Measurements from ENCODE around the gene KIF5A.
"Not testable (repeated sequence)": the region's sequence is repeated elsewhere in the genome, so short reads cannot be mapped to it uniquely, and the experiment has no call there.

Gene KIF5A

DNA sequence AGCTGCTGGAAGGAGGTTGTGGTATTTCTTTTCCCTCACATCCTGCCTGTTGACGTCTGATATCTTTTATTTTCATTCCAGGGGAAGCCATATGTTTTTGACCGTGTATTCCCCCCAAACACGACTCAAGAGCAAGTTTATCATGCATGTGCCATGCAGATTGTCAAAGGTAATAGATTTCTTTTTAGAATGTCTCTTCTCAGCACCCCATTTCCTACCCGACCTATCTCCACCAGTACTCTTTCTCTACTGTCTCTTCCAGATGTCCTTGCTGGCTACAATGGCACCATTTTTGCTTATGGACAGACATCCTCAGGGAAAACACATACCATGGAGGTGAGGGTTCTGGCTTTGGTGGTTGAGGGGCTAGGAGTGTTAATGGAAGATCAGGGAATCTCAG is 13.5 kb downstream of the KIF5A start:
- ATAC-seq (ENCODE audit: low read depth) (no peak), DNase-seq (ENCODE audit: low spot score) (no peak)
- Histone ChIP-seq H3K27ac (ENCODE audit: poor library complexity, severe bottlenecking) (no peak overlapping the region), H3K9me3 (ENCODE audit: severe bottlenecking) (no peaks in the 10 kb centered on the region), H3K4me3 (ENCODE audit: severe bottlenecking) (no peak overlapping the region), H3K27me3 (ENCODE audit: insufficient read depth, poor library complexity, severe bottlenecking) (no peaks in the 10 kb centered on the region), H3K4me1 (ENCODE audit: insufficient read depth, poor library complexity, severe bottlenecking) (no peaks in the 10 kb centered on the region), H3K36me3 (ENCODE audit: low read depth) (no peaks in the 10 kb centered on the region)
- TF ChIP-seq, protein P1, sequence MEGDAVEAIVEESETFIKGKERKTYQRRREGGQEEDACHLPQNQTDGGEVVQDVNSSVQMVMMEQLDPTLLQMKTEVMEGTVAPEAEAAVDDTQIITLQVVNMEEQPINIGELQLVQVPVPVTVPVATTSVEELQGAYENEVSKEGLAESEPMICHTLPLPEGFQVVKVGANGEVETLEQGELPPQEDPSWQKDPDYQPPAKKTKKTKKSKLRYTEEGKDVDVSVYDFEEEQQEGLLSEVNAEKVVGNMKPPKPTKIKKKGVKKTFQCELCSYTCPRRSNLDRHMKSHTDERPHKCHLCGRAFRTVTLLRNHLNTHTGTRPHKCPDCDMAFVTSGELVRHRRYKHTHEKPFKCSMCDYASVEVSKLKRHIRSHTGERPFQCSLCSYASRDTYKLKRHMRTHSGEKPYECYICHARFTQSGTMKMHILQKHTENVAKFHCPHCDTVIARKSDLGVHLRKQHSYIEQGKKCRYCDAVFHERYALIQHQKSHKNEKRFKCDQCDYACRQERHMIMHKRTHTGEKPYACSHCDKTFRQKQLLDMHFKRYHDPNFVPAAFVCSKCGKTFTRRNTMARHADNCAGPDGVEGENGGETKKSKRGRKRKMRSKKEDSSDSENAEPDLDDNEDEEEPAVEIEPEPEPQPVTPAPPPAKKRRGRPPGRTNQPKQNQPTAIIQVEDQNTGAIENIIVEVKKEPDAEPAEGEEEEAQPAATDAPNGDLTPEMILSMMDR (IDR thresholded peaks at IDR 0.05; ENCODE audit: poor library complexity, severe bottlenecking) = no peak

GRCh38 chr12:57564178-57564740 is 14.4 kb downstream of the KIF5A start:
- ATAC-seq (ENCODE audit: low read depth) (no peak), DNase-seq (ENCODE audit: low spot score) (no peak)
- TF ChIP-seq, protein P1 (IDR thresholded peaks at IDR 0.05; ENCODE audit: poor library complexity, severe bottlenecking) = no peak
- Histone ChIP-seq H3K36me3 (ENCODE audit: low read depth) (no peaks in the 10 kb centered on the region), H3K4me3 (ENCODE audit: severe bottlenecking) (no peak overlapping the region), H3K9me3 (ENCODE audit: severe bottlenecking) (no peaks in the 10 kb centered on the region), H3K27me3 (ENCODE audit: insufficient read depth, poor library complexity, severe bottlenecking) (no peaks in the 10 kb centered on the region), H3K4me1 (ENCODE audit: insufficient read depth, poor library complexity, severe bottlenecking) (no peaks in the 10 kb centered on the region), H3K27ac (ENCODE audit: poor library complexity, severe bottlenecking) (no peak overlapping the region)

DNA sequence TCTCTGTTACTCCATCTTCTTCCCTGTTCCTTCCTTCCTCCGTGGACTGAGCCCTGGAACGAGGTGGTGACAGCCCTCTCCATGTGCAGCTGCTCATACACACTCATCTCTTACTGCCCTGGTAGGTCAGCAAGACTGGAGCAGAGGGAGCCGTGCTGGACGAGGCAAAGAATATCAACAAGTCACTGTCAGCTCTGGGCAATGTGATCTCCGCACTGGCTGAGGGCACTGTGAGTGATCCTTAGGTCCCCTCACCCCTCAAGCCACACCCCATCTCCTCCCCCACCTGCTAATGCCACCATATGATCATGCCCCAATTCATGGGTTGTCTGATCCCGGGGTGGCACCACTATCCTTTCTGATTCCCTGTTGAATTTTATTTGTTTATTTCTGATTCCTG is 19.0 kb downstream of the KIF5A start:
- ATAC-seq (ENCODE audit: low read depth) (no peak), DNase-seq (ENCODE audit: low spot score) (no peak)
- Histone ChIP-seq H3K36me3 (ENCODE audit: low read depth) (no peaks in the 10 kb centered on the region), H3K27me3 (ENCODE audit: insufficient read depth, poor library complexity, severe bottlenecking) (no peaks in the 10 kb centered on the region), H3K4me1 (ENCODE audit: insufficient read depth, poor library complexity, severe bottlenecking) (no peaks in the 10 kb centered on the region), H3K27ac (ENCODE audit: poor library complexity, severe bottlenecking) (no peak overlapping the region), H3K9me3 (ENCODE audit: severe bottlenecking) (no peaks in the 10 kb centered on the region), H3K4me3 (ENCODE audit: severe bottlenecking) (no peak overlapping the region)
- TF ChIP-seq, protein P1 (IDR thresholded peaks at IDR 0.05; ENCODE audit: poor library complexity, severe bottlenecking) = no peak

DNA sequence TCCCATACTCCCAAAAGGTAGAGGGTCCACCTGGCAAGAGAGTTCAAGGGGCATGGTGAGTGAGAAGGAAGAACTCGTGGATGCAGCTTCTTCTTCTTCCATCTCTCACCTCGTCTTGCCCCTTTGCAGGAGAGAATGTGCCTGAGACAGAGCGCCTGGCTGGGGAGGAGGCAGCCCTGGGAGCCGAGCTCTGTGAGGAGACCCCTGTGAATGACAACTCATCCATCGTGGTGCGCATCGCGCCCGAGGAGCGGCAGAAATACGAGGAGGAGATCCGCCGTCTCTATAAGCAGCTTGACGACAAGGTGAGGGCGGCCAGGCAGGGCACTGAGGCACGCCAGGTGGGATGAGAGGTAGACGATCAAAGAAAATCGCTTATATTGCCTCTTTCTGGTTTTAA is 20.0 kb downstream of the KIF5A start:
- TF ChIP-seq, protein P1 (IDR thresholded peaks at IDR 0.05; ENCODE audit: poor library complexity, severe bottlenecking) = no peak
- no peaks in the 10 kb centered on the region for H3K9me3 ChIP-seq (ENCODE audit: severe bottlenecking)
- H3K4me3 ChIP-seq (ENCODE audit: severe bottlenecking) = no peak overlapping the region
- H3K27me3 ChIP-seq (ENCODE audit: insufficient read depth, poor library complexity, severe bottlenecking) = no peaks in the 10 kb centered on the region
- H3K36me3 ChIP-seq (ENCODE audit: low read depth) = no peaks in the 10 kb centered on the region
- DNase-seq (ENCODE audit: low spot score) (no peak), ATAC-seq (ENCODE audit: low read depth) (no peak)
- H3K27ac ChIP-seq (ENCODE audit: poor library complexity, severe bottlenecking) = no peak overlapping the region
- no peaks in the 10 kb centered on the region for H3K4me1 ChIP-seq (ENCODE audit: insufficient read depth, poor library complexity, severe bottlenecking)

GRCh38 chr12:57570438-57570837 is 20.6 kb downstream of the KIF5A start:
- H3K36me3 ChIP-seq (ENCODE audit: low read depth); H3K9me3 ChIP-seq (ENCODE audit: severe bottlenecking); H3K27me3 ChIP-seq (ENCODE audit: insufficient read depth, poor library complexity, severe bottlenecking); DNase-seq (ENCODE audit: low spot score); H3K4me1 ChIP-seq (ENCODE audit: insufficient read depth, poor library complexity, severe bottlenecking); ATAC-seq (ENCODE audit: low read depth); H3K4me3 ChIP-seq (ENCODE audit: severe bottlenecking); H3K27ac ChIP-seq (ENCODE audit: poor library complexity, severe bottlenecking): not testable (repeated sequence)

All from RWPE2 (cell line).